HepG2 (cell line): ENCODE measurements around the gene ANKRD11. TPM values are rescaled to one million over a fixed set of nuclear protein-coding genes. Genes with fewer than 3 reads are reported as not detected.

Experiments used
- CBX2 ChIP-seq, 2 experiments: fragments of 200-600 bp in 1 of 2; sonication (generic); formaldehyde crosslinking in 1 of 2; IDR thresholded peaks; 2 replicates each; pipeline versions ENCODE4 v1.7.0 to v1.8.1; 2018 to 2022; ENCODE audit warnings: low read depth in 2 of 2, low read length in 1 of 2, mild to moderate bottlenecking in 1 of 2, missing genetic modification reagents in 1 of 2
- PHF20 ChIP-seq: sonication (generic); formaldehyde crosslinking; IDR thresholded peaks from 2 replicates; pipeline ENCODE4 v1.5.0; 2020; ENCODE audit warnings: mild to moderate bottlenecking, missing genetic modification reagents
- PITX1 ChIP-seq: sonication (generic); formaldehyde crosslinking; IDR thresholded peaks from 2 replicates; pipeline ENCODE4 v1.5.1; 2020; ENCODE audit warnings: mild to moderate bottlenecking, missing genetic modification reagents
- RAD21 ChIP-seq: fragments of 450-650 bp; formaldehyde crosslinking; IDR thresholded peaks from 2 replicates; pipeline ENCODE4 v1.5.0; 2020; ENCODE audit warnings: mild to moderate bottlenecking
- RELA ChIP-seq: sonication (generic); formaldehyde crosslinking; IDR thresholded peaks from 2 replicates; pipeline ENCODE4 v1.4.0; 2020; ENCODE audit warnings: missing genetic modification reagents
- REXO4 ChIP-seq: sonication (generic); formaldehyde crosslinking; IDR thresholded peaks from 2 replicates; pipeline ENCODE4 v1.8.0; 2022; ENCODE audit warnings: missing genetic modification reagents, mild to moderate bottlenecking, borderline replicate concordance
- ZC3H13 ChIP-seq: sonication (generic); formaldehyde crosslinking; IDR thresholded peaks from 2 replicates; pipeline ENCODE4 v1.8.1; 2023; ENCODE audit warnings: mild to moderate bottlenecking, missing genetic modification reagents, moderate library complexity
- ZNF230 ChIP-seq: sonication (generic); formaldehyde crosslinking; IDR thresholded peaks from 2 replicates; pipeline ENCODE4 v1.4.0; 2020; ENCODE audit warnings: mild to moderate bottlenecking, missing genetic modification reagents
- ZNF274 ChIP-seq: sonication (generic); formaldehyde crosslinking; IDR thresholded peaks from 2 replicates; pipeline ENCODE4 v1.5.1; 2020; ENCODE audit warnings: mild to moderate bottlenecking, missing genetic modification reagents
- ZNF713 ChIP-seq: sonication (generic); formaldehyde crosslinking; IDR thresholded peaks from 2 replicates; pipeline ENCODE4 v1.4.0; 2020; ENCODE audit warnings: mild to moderate bottlenecking, missing genetic modification reagents
- polyA plus RNA-seq, 8 experiments: library from polyadenylated mRNA; depleted of rRNA in 3 of 8; stranded (reverse) in 7 of 8; unstranded in 1 of 8; fragments of >200 nt; fragmentation: Illumina TruSeq in 4 of 8; extraction: Trizol in 4 of 8; gene quantifications; 2 replicates each; pipeline versions ENCODE4 v1.2.1 to v1.2.3, GENCODE V29; 2011 to 2016; ENCODE audit warnings: low read depth in 4 of 8, missing spikeins in 1 of 8, mixed read lengths in 1 of 8; ENCODE audit not compliant: insufficient read depth in 1 of 8
- total RNA-seq, 5 experiments: library from RNA; depleted of rRNA; stranded (reverse); fragments of >200 nt; fragmentation: Illumina TruSeq; extraction: Trizol; gene quantifications; 2 replicates each; pipeline ENCODE4 v1.2.3, GENCODE V29; 2016; ENCODE audit warnings: low read depth in 1 of 5
- TF ChIP-seq, protein P1 (sequence below): sonication (generic); formaldehyde crosslinking; IDR thresholded peaks from 2 replicates; pipeline ENCODE4 v1.4.0; 2020; ENCODE audit warnings: missing genetic modification reagents, mild to moderate bottlenecking, borderline replicate concordance
- TF ChIP-seq, protein P2 (sequence below): sonication (generic); formaldehyde crosslinking; IDR thresholded peaks from 2 replicates; pipeline ENCODE4 v1.4.0; 2020; ENCODE audit warnings: missing genetic modification reagents
- TF ChIP-seq, protein P3 (sequence below): sonication (generic); formaldehyde crosslinking; IDR thresholded peaks from 2 replicates; pipeline ENCODE4 v1.4.0; 2020; ENCODE audit warnings: mild to moderate bottlenecking, missing genetic modification reagents
- TF ChIP-seq, protein P4 (sequence below): sonication (generic); formaldehyde crosslinking; IDR thresholded peaks from 2 replicates; pipeline ENCODE4 v1.4.0; 2020; ENCODE audit warnings: missing genetic modification reagents
- TF ChIP-seq, protein P5 (sequence below): sonication (generic); formaldehyde crosslinking; IDR thresholded peaks from 2 replicates; pipeline ENCODE4 v1.8.0; 2022; ENCODE audit warnings: mild to moderate bottlenecking, missing genetic modification reagents
- TF ChIP-seq, protein P6 (sequence below): sonication (generic); formaldehyde crosslinking; IDR thresholded peaks from 2 replicates; pipeline ENCODE4 v1.4.0; 2020; ENCODE audit warnings: mild to moderate bottlenecking, missing genetic modification reagents, borderline replicate concordance
- TF ChIP-seq, protein P7 (sequence below): sonication (generic); formaldehyde crosslinking; conservative IDR thresholded peaks from 2 replicates; pipeline ENCODE4 v1.4.0; 2020; ENCODE audit warnings: missing genetic modification reagents

The ANKRD11 gene
- total and polyA plus RNA-seq, 2 of the 13 experiments (the other 11 are each of a cell fraction or from before 2014, with no cell fraction given), result 21.4 to 38.4 TPM

DNA sequence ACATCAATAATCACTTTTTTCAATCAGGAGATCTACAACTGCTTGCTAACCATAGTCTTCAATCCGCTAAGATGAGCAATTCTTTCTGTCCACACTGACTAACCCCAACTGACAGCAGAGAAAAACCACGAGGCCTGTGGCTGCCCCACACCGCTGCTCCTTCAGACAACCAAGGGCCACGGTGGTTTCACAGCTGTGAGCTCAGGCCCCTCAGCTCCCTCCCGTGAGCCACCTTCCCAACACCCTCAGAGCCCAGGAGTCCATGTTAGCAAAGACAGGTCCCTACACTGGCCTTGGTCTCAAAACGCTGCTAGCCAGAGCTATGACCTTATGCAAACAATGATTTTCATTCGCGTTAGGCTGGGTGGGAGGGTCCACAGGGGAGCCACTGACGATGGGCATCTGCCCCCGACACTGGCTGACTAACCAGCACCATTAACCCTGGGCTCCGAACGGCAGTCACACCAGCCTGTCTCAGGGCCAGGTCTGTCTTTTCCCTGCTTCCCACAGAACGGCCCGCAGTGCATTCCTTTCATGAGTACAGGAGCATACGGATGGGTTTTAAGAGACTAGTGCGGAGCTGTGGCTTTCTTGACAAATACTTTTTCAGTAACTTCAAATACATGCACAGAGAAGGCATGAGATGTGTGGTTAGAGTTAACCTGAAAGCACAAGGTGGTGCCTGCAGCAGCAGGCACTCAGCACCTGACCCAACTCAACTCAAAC lies 67.3 kb downstream of the ANKRD11 start (continued):
- TF ChIP-seq, protein P1, sequence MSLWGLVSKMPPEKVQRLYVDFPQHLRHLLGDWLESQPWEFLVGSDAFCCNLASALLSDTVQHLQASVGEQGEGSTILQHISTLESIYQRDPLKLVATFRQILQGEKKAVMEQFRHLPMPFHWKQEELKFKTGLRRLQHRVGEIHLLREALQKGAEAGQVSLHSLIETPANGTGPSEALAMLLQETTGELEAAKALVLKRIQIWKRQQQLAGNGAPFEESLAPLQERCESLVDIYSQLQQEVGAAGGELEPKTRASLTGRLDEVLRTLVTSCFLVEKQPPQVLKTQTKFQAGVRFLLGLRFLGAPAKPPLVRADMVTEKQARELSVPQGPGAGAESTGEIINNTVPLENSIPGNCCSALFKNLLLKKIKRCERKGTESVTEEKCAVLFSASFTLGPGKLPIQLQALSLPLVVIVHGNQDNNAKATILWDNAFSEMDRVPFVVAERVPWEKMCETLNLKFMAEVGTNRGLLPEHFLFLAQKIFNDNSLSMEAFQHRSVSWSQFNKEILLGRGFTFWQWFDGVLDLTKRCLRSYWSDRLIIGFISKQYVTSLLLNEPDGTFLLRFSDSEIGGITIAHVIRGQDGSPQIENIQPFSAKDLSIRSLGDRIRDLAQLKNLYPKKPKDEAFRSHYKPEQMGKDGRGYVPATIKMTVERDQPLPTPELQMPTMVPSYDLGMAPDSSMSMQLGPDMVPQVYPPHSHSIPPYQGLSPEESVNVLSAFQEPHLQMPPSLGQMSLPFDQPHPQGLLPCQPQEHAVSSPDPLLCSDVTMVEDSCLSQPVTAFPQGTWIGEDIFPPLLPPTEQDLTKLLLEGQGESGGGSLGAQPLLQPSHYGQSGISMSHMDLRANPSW (CRISPR knock-in tag), result no peak
- TF ChIP-seq, protein P2, sequence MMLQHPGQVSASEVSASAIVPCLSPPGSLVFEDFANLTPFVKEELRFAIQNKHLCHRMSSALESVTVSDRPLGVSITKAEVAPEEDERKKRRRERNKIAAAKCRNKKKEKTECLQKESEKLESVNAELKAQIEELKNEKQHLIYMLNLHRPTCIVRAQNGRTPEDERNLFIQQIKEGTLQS (CRISPR knock-in tag), result no peak
- TF ChIP-seq ZC3H13 (CRISPR knock-in tag) (no peak), RAD21 (CRISPR knock-in tag) (peak; percentile 18), PITX1 (CRISPR knock-in tag) (0 out of 2 replicates have a peak, but pooled peaks have one; percentile 28), CBX2 (IDR thresholded peaks at IDR 0.05; ENCODE audit: low read depth, low read length) (no peak), CBX2 (CRISPR knock-in tag; IDR thresholded peaks at IDR 0.05; ENCODE audit: low read depth) (no peak), ZNF230 (CRISPR knock-in tag) (0 out of 2 replicates have a peak, but pooled peaks have one; percentile 35), ZNF713 (CRISPR knock-in tag) (no peak), RELA (CRISPR knock-in tag) (no peak), REXO4 (CRISPR knock-in tag) (no peak), ZNF274 (peak; percentile 80; the same call in 1 of the 2 replicates), PHF20 (no peak)
- TF ChIP-seq, protein P3, sequence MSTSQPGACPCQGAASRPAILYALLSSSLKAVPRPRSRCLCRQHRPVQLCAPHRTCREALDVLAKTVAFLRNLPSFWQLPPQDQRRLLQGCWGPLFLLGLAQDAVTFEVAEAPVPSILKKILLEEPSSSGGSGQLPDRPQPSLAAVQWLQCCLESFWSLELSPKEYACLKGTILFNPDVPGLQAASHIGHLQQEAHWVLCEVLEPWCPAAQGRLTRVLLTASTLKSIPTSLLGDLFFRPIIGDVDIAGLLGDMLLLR, result 0 out of 2 replicates have a peak, but pooled peaks have one; percentile 51
- TF ChIP-seq, protein P4, sequence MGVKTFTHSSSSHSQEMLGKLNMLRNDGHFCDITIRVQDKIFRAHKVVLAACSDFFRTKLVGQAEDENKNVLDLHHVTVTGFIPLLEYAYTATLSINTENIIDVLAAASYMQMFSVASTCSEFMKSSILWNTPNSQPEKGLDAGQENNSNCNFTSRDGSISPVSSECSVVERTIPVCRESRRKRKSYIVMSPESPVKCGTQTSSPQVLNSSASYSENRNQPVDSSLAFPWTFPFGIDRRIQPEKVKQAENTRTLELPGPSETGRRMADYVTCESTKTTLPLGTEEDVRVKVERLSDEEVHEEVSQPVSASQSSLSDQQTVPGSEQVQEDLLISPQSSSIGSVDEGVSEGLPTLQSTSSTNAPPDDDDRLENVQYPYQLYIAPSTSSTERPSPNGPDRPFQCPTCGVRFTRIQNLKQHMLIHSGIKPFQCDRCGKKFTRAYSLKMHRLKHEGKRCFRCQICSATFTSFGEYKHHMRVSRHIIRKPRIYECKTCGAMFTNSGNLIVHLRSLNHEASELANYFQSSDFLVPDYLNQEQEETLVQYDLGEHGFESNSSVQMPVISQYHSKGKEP (CRISPR knock-in tag), result no peak
- TF ChIP-seq, protein P5, sequence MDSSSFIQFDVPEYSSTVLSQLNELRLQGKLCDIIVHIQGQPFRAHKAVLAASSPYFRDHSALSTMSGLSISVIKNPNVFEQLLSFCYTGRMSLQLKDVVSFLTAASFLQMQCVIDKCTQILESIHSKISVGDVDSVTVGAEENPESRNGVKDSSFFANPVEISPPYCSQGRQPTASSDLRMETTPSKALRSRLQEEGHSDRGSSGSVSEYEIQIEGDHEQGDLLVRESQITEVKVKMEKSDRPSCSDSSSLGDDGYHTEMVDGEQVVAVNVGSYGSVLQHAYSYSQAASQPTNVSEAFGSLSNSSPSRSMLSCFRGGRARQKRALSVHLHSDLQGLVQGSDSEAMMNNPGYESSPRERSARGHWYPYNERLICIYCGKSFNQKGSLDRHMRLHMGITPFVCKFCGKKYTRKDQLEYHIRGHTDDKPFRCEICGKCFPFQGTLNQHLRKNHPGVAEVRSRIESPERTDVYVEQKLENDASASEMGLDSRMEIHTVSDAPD, result 0 out of 2 replicates have a peak, but pooled peaks have one; percentile 68
- TF ChIP-seq, protein P6, sequence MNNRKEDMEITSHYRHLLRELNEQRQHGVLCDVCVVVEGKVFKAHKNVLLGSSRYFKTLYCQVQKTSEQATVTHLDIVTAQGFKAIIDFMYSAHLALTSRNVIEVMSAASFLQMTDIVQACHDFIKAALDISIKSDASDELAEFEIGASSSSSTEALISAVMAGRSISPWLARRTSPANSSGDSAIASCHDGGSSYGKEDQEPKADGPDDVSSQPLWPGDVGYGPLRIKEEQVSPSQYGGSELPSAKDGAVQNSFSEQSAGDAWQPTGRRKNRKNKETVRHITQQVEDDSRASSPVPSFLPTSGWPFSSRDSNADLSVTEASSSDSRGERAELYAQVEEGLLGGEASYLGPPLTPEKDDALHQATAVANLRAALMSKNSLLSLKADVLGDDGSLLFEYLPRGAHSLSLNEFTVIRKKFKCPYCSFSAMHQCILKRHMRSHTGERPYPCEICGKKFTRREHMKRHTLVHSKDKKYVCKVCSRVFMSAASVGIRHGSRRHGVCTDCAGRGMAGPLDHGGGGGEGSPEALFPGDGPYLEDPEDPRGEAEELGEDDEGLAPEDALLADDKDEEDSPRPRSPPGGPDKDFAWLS (CRISPR knock-in tag), result no peak
- TF ChIP-seq, protein P7, sequence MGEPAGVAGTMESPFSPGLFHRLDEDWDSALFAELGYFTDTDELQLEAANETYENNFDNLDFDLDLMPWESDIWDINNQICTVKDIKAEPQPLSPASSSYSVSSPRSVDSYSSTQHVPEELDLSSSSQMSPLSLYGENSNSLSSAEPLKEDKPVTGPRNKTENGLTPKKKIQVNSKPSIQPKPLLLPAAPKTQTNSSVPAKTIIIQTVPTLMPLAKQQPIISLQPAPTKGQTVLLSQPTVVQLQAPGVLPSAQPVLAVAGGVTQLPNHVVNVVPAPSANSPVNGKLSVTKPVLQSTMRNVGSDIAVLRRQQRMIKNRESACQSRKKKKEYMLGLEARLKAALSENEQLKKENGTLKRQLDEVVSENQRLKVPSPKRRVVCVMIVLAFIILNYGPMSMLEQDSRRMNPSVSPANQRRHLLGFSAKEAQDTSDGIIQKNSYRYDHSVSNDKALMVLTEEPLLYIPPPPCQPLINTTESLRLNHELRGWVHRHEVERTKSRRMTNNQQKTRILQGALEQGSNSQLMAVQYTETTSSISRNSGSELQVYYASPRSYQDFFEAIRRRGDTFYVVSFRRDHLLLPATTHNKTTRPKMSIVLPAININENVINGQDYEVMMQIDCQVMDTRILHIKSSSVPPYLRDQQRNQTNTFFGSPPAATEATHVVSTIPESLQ (CRISPR knock-in tag), result no peak
